ENCODE results near the gene MYL12B.

MYL12B gene

DNA sequence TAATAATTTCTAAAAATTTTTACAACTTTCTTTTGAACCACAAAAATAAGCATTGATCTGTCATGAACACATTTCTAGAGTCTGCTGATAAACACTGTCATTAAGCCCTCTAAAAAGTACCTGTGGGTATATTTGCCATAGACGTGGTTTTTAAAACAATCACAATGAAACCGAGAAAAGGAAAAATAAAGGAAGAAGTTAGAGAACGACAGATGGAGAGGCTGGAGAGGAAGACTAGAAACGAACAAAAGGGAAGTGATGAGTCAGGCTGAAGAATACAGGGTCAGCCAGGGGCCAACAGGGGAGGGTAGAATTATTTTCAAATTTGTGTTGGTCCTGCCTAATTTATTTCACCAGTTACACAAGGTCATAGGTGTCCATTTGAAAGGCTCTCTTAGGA, 62.0 kb downstream of the MYL12B start:
- TF ChIP-seq CTCF (IDR thresholded peaks at IDR 0.05; ENCODE audit: insufficient read depth, missing control alignments) = no peak
- DNase-seq (ENCODE audit: insufficient read length, low spot score) = no peak
- FAIRE-seq = no peak

All from D721Med (cell line).